MG63 (cell line): ENCODE results near the gene CCNY. TPM values are rescaled to one million over a fixed set of nuclear protein-coding genes. Genes with fewer than 3 reads are reported as not detected.

Experiments
- DNase-seq: peaks from one replicate; pipeline ENCODE4 v3.0.0-alpha.2; 2020
- H3K27me3 ChIP-seq: fragments of 250-450 bp; sonication (Bioruptor Pico); 2 replicates; pipeline ENCODE4 v1.5.1; 2020; ENCODE audit warnings: mild to moderate bottlenecking, moderate library complexity
- H3K36me3 ChIP-seq: fragments of 250-450 bp; sonication (Bioruptor Pico); 2 replicates; pipeline ENCODE4 v1.5.1; 2020; ENCODE audit warnings: mild to moderate bottlenecking, moderate library complexity
- H3K4me3 ChIP-seq: fragments of 250-450 bp; sonication (Bioruptor Pico); 2 replicates; pipeline ENCODE4 v1.5.1; 2020; ENCODE audit warnings: mild to moderate bottlenecking, moderate library complexity
- H3K9me3 ChIP-seq: fragments of 250-450 bp; sonication (Bioruptor Pico); 2 replicates; pipeline ENCODE4 v1.5.1; 2020; ENCODE audit warnings: mild to moderate bottlenecking, moderate library complexity
- total RNA-seq: library from RNA; depleted of rRNA; stranded (reverse); fragments of >200 nt; shearing (Covaris generic); gene quantifications from 2 replicates; pipeline ENCODE4 v1.2.3, GENCODE V29; 2014; ENCODE audit warnings: low replicate concordance

Gene CCNY
- total RNA-seq, 1 experiment from 2014 or later = 47.2 TPM

DNA sequence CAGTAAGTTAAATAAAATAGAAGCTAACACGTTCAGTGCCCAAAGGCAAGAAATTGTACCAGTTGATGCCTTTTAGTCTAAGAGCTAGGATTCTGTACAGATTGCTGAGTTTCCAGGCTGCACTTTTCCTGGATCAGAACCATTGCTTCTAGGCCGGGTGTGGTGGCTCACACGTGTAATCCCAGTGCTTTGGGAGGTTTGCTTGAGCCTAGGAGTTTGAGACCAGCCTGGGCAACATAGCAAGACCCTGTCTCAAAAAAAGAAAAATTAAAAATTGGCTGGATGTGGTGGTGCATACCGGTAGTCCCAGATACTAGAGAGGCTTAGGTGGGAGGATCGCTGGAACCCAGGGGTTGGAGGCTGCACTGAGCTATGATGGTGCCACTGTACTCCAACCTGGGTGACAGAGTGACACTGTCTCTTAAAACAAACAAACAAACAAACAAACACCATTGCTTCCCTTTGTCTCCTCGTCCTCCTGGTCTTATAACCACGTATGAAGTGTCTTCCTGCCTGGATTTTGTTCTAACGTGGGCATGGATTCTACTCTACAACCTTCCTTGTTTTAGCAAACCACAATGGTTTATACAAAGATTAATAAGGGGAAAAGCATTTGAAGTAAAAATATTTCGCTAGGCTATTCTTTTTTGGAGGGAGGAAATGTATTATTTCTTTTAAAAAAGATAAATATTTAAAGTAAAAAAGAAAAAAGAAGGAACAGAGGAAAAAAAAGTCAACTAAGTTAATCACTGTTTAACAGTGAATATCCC lies 9.7 kb upstream of the CCNY start:
- H3K36me3 ChIP-seq = peaks cover 14% of the 10 kb centered on the region
- no peak for DNase-seq

GRCh38 chr10:35327790-35328403 lies 8.4 kb upstream of the CCNY start:
- peaks cover 9% of the 10 kb centered on the region for H3K36me3 ChIP-seq
- no peaks in the 10 kb centered on the region for H3K27me3 ChIP-seq
- no peaks in the 10 kb centered on the region for H3K9me3 ChIP-seq
- no peak for DNase-seq
- H3K4me3 ChIP-seq = no peak overlapping the region

More for the DNA sequence above, 9.7 kb upstream of the CCNY start:
- Histone ChIP-seq H3K27me3 (no peaks in the 10 kb centered on the region), H3K9me3 (peaks cover 2% of the 10 kb centered on the region; the same call in 1 of the 2 replicates), H3K4me3 (no peak overlapping the region)

DNA sequence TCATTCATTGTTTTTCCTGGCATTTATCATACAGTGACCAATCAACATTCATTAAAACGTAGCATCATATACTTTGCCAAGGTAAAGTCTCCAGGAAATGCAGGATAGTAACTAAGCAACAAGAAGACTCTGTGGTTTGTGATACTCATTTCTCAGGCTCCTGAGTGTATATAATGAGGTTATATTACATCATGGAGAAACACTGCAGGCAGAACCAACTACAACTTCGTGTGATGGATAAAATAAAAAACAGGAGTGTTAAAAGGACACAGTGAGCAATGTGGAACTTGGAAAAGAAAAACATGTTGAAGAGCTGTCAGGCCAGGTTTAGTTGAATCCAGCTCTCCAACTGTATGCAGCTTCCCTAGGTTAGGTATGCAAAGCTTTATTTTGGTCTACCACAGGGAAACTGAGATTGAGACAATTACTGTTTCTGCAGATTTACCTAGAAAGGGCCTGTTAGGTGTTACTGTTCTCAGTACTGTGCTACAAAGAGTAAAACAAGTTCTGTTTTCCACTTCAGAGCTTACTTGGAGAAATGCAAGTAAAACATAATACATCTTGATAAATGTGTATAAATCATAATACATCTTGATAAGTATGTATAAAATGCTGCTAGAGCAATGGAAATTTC lies 7.8 kb upstream of the CCNY start:
- DNase-seq = no peak
- no peaks in the 10 kb centered on the region for H3K27me3 ChIP-seq
- H3K4me3 ChIP-seq = no peak overlapping the region
- H3K36me3 ChIP-seq = peaks cover 10% of the 10 kb centered on the region
- H3K9me3 ChIP-seq = no peaks in the 10 kb centered on the region

DNA sequence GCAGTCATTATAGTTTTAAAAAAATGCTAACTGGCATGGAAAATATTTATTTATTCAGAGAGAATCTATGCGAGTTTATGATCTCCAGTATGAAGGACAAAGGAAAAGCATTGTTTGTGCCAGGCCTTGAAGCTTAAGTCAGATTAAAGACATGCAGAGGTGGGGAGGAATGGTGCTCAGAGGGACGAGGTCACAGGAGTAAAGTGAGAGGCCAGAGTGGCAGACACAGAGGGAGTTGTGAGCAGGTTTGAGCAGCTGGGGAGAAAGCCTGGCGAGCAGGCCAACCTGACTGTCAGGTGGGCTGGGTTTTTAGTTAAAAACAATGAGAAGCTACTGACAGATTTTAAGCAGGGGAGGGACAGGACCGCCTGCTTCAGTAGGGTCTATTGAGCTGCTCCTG lies 6.8 kb upstream of the CCNY start:
- H3K9me3 ChIP-seq = no peaks in the 10 kb centered on the region
- peaks cover 19% of the 10 kb centered on the region for H3K36me3 ChIP-seq
- no peaks in the 10 kb centered on the region for H3K27me3 ChIP-seq
- no peak overlapping the region for H3K4me3 ChIP-seq
- DNase-seq = no peak

DNA sequence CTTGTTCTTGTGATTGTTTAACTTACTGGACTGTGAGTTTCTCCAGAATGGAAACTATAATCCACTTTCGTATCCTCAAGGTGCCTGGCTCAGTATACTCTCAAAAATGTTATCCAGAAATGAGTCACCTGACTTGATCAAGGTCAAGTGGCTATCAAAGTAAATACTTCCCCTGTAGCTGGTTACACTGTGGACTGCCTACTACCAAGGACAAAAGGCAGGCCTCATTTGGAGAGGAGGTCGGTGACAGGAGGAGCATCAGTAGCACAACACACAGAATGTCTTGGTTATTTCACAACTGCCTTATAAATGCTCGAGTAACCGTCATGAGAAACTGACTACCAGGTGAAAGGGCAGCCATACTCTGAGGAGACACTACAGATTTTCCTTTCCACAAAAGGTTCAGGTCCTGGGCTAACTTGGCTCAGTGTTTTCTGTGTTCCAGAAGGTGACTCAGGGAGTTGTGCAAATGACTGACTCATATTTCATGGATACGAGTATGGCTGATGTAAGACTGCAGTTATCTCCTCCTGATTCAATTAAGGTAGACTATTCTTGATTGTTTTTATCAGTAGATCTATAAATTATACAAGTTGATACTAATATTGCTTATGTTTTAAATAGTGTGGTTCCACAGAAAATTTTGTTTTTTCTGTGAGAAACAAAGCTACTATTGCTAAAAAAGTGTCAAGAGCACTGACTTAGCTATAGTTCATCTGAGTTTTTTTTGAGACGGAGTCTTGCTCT lies 4.2 kb upstream of the CCNY start:
- H3K27me3 ChIP-seq = no peaks in the 10 kb centered on the region
- H3K9me3 ChIP-seq = no peaks in the 10 kb centered on the region; the same call in 1 of the 2 replicates
- H3K4me3 ChIP-seq = no peak overlapping the region
- peak; percentile 49 for DNase-seq
- peaks cover 18% of the 10 kb centered on the region for H3K36me3 ChIP-seq

DNA sequence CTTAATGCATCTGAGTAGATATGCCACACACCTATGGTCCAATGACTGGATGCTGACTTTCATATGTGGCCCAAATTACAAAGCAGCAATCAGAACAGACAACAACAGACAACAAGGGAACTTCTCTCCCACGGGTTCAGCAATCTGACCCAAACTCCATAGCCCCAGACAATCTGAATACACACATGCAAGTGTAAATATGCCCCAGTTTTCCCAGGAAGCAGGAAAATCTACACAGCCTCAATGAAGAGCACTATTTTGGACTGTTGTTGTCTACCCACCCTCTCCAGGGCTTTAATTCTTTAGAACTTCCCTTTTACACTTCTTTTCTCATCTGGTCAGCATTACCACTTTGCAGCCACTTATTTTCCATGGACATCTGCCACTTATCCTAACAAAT lies 2.0 kb upstream of the CCNY start:
- DNase-seq = no peak
- Histone ChIP-seq H3K4me3 (peak overlapping the region; percentile 14; the same call in 1 of the 2 replicates), H3K9me3 (no peaks in the 10 kb centered on the region; the same call in 1 of the 2 replicates), H3K36me3 (peaks cover 22% of the 10 kb centered on the region), H3K27me3 (no peaks in the 10 kb centered on the region)

DNA sequence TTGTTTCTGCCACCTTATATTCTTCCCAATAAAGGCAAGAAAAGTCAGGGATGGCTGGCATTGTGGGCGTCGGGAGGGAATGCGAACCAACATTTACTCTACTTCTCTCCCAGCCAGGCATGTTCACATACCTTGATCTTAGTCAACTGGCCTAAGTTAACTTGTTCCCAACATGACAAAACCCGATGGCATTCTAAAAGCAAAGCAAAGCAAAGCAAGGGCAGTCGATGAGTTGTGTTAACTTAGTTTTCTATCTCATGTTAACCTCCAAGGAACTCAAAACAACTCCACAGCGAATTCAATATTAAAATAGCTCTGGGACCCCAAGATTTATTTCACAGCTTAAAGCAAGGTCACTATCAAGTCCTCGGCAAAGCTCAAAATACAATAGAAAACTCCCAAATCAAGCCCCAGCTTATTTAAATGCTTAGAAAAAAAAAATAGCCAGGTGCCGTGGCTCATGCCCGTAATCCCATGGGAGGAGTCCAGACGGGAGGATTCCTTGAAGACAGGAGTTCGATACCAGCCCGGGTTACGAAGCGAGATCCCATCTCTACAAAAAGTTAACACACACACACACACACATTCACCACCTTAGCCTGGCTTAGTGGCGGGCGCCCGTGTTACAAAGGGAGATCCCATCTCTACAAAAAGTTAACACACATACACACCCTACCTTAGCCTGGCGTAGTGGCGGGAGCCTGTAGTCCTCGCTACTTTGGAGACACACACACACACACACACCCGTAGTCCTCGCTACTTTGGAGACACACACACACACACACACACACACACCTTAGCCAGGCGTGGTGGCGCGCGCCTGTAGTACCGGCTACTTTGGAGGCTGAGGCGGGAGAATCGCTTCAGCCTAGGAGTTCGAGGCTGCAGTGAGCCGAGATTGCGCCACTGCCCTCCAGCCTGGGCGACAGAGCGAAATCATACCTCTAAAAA lies 901 bp upstream of the CCNY start:
- Histone ChIP-seq H3K36me3 (peaks cover 22% of the 10 kb centered on the region), H3K27me3 (no peaks in the 10 kb centered on the region), H3K9me3 (no peaks in the 10 kb centered on the region; the same call in 1 of the 2 replicates), H3K4me3 (peak overlapping the region; percentile 91)
- DNase-seq = no peak

DNA sequence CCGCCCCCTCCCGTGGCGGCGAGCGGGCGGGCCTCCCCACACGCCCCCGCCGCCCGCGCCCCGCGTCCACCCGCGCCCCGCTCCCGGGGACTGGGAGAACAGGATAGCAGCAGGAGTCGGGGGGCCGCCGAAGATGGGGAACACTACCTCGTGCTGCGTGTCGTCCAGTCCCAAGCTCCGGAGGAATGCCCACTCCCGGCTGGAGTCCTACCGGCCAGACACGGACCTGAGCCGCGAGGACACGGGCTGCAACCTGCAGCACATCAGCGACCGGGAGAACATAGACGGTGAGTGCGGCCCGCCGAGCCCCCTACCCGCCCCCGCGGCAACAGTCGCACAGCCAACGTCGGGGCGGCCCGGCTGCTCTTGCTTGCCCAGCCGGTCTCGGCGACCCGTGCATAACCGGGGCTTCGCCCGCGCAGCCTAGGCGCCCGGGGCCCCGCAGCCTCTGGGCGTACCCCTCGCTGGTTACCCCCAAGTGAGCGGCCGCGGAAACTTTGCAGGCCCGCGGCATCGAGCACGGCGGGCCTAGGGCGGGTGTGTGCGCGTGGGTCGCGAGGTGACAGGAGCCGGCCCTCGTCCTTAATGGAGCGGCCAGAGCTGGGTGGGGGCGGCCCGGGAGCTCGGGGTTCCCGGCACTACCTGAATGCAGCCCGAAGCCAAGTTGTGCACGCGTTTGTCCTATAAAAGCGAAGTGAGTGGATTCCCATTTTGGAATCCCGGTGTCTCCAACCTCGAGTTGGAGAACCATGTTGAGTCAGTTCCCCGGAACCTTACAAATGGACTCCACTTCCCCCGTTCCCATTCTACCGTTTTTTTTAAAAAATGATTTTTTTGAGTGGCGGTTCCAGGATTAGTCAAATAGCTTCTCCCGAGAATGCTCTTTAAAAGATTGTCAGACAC lies 863 bp downstream of the CCNY start:
- peak; percentile 46 for DNase-seq
- no peaks in the 10 kb centered on the region for H3K27me3 ChIP-seq
- H3K4me3 ChIP-seq = peak overlapping the region; percentile 79
- peaks cover 22% of the 10 kb centered on the region for H3K36me3 ChIP-seq
- H3K9me3 ChIP-seq = no peaks in the 10 kb centered on the region; the same call in 1 of the 2 replicates

DNA sequence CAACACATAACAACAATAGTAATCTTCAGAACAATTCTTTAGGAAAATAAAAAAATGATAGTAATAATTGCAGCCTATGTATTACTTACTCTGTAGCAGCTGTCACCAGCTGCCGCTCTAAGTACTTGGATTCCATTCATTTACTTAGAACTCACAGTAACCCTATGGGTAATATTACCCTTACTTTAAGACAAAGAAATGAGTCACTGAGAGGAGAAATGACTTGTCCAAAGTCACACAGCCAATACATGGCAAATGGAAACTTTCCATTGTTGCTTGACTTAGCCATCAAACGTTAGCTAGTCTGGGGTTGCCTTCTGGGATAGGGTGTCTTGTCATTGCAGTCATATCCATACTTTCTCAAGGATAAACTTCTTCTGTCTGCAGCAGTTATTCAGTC lies 3.6 kb downstream of the CCNY start:
- DNase-seq = peak; percentile 10
- H3K9me3 ChIP-seq = no peaks in the 10 kb centered on the region; the same call in 1 of the 2 replicates
- peaks cover 7% of the 10 kb centered on the region; the same call in 1 of the 2 replicates for H3K36me3 ChIP-seq
- no peak overlapping the region for H3K4me3 ChIP-seq
- no peaks in the 10 kb centered on the region for H3K27me3 ChIP-seq

DNA sequence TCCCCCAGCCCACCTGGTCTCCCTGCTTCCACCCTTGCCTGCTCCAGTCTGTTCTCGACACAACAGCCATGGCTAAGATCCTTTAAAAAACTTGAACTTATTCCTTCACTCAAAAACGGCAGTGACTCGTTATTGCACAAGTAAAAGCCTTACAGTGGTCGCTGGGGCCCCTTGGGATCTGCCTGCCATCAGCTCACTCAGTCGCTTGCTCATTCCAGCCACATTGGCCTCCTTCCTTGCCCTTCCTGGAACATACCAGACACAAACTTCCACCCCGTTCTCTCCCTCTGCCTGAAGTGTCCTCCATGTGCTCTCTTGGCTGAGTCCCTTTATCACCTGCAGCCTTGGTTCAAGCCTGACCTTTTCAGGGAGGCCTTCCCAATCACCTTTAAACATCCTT lies 4.7 kb downstream of the CCNY start:
- no peaks in the 10 kb centered on the region for H3K27me3 ChIP-seq
- H3K36me3 ChIP-seq = peaks cover 7% of the 10 kb centered on the region; the same call in 1 of the 2 replicates
- DNase-seq = peak; percentile 9
- no peak overlapping the region for H3K4me3 ChIP-seq
- no peaks in the 10 kb centered on the region for H3K9me3 ChIP-seq

GRCh38 chr10:35341521-35341920 lies 5.2 kb downstream of the CCNY start:
- no peak overlapping the region for H3K4me3 ChIP-seq
- no peak for DNase-seq
- no peaks in the 10 kb centered on the region for H3K9me3 ChIP-seq
- peaks cover 7% of the 10 kb centered on the region; the same call in 1 of the 2 replicates for H3K36me3 ChIP-seq
- no peaks in the 10 kb centered on the region for H3K27me3 ChIP-seq

GRCh38 chr10:35342183-35342753 lies 6.0 kb downstream of the CCNY start:
- peaks cover 7% of the 10 kb centered on the region; the same call in 1 of the 2 replicates for H3K36me3 ChIP-seq
- no peaks in the 10 kb centered on the region for H3K27me3 ChIP-seq
- no peaks in the 10 kb centered on the region for H3K9me3 ChIP-seq
- DNase-seq = no peak
- no peak overlapping the region for H3K4me3 ChIP-seq

DNA sequence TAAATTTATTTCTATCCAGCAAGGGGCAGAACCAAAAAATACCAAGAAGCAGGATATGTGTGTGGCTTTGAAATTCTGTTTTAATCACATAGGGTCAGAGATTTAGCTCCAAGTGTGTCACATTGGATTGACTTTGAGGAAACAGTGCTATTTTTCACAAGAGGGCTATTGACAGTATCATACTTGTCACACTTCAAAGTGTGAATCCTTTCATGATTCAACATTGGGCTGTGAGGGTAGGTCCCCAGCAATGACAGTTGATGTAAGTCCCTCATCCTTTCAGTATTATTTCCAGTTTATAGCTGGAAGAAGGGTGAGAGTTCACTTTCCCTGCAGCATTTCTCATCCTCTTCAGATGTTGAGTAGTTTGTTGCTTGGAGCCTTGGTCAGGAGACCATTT lies 7.4 kb downstream of the CCNY start:
- Histone ChIP-seq H3K4me3 (no peak overlapping the region), H3K27me3 (no peaks in the 10 kb centered on the region)

GRCh38 chr10:35345383-35345742 lies 9.1 kb downstream of the CCNY start:
- DNase-seq = no peak
- Histone ChIP-seq H3K27me3 (no peaks in the 10 kb centered on the region), H3K9me3 (no peaks in the 10 kb centered on the region)

More for the DNA sequence above, 7.4 kb downstream of the CCNY start:
- DNase-seq = no peak
- Histone ChIP-seq H3K9me3 (no peaks in the 10 kb centered on the region), H3K36me3 (peaks cover 4% of the 10 kb centered on the region; the same call in 1 of the 2 replicates)

More at GRCh38 chr10:35345383-35345742, 9.1 kb downstream of the CCNY start:
- Histone ChIP-seq H3K4me3 (no peak overlapping the region), H3K36me3 (peaks cover 4% of the 10 kb centered on the region; the same call in 1 of the 2 replicates)
